Measurements from ENCODE around the gene CACNB4.

CACNB4 gene

GRCh38 chr2:151907286-151908203 lies 191.3 kb downstream of the CACNB4 start:
- H3K27me3 ChIP-seq (ENCODE audit: control insufficient read depth in 1 of 2, insufficient read depth in 1 of 2, low read length in 2 of 2), result no peaks in the 10 kb centered on the region
- H3K36me3 ChIP-seq (ENCODE audit: control insufficient read depth in 1 of 2, insufficient read depth in 2 of 2, low read depth in 1 of 2, low read length in 2 of 2), result no peaks in the 10 kb centered on the region
- no peak overlapping the region for H2AK5ac ChIP-seq (ENCODE audit: low read length, severe bottlenecking)
- H2AFZ ChIP-seq (ENCODE audit: low read depth, low read length), result no peak overlapping the region
- H3K9me3 ChIP-seq (ENCODE audit: control insufficient read depth, low read length), result no peaks in the 10 kb centered on the region
- H3K4me2 ChIP-seq (ENCODE audit: low read length, poor library complexity, severe bottlenecking), result no peak overlapping the region
- H3K27ac ChIP-seq (ENCODE audit: low read length, poor library complexity, severe bottlenecking), result no peak overlapping the region
- no peak overlapping the region for H3K9ac ChIP-seq (ENCODE audit: low read length)
- H3K18ac ChIP-seq (ENCODE audit: low read depth in 1 of 2, low read length in 2 of 2), result no peak overlapping the region
- H4K8ac ChIP-seq (ENCODE audit: low read length), result no peak overlapping the region
- DNase-seq, result no peak
- H3K23ac ChIP-seq (ENCODE audit: low read length in 2 of 2), result no peak overlapping the region
- no peak overlapping the region for H2BK5ac ChIP-seq (ENCODE audit: low read depth, low read length, poor library complexity, severe bottlenecking)
- H3K14ac ChIP-seq (ENCODE audit: low read length in 2 of 2), result no peak overlapping the region
- H3K79me1 ChIP-seq (replicated peaks; ENCODE audit: low read length, poor library complexity, severe bottlenecking), result no peaks in the 10 kb centered on the region
- H3K4me3 ChIP-seq (ENCODE audit: insufficient read depth in 1 of 2, low read depth in 1 of 2, low read length in 2 of 2), result no peak overlapping the region
- no peaks in the 10 kb centered on the region for H3K4me1 ChIP-seq (ENCODE audit: control insufficient read depth, insufficient read depth, low read depth, low read length)
- H2BK15ac ChIP-seq (ENCODE audit: low read depth, poor library complexity, severe bottlenecking), result no peak overlapping the region
- H2BK120ac ChIP-seq (ENCODE audit: low read depth, low read length), result no peak overlapping the region
- no peak overlapping the region for H3K4ac ChIP-seq (ENCODE audit: low read depth in 1 of 2, low read length in 2 of 2)
- WGBS, result 74% methylated on average over 5 of the region's 6 CpGs
- H2BK12ac ChIP-seq (ENCODE audit: low read length in 2 of 2), result no peak overlapping the region
- no peak overlapping the region for H4K91ac ChIP-seq (ENCODE audit: low read length)

DNA sequence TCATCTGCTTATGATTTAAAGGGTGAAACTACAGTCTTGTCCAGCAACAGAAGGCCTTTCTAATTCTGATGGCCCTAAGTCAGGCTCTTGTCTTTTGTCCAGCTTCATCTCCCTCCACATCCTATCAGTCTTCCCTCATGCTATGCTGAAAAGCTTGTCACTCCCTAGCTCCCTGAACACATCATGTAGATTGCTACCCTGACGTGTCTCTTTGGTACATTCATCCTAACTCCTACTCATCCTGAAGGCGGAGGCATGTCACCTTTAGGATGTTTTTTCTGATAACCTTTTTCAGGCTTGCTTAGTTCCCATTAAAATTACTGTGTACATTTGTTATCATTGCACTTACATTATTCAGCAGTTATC lies 192.2 kb downstream of the CACNB4 start:
- H3K4me1 ChIP-seq (ENCODE audit: control insufficient read depth, insufficient read depth, low read depth, low read length), result no peaks in the 10 kb centered on the region
- no peak overlapping the region for H4K91ac ChIP-seq (ENCODE audit: low read length)
- H2BK120ac ChIP-seq (ENCODE audit: low read depth, low read length), result no peak overlapping the region
- H2BK15ac ChIP-seq (ENCODE audit: low read depth, poor library complexity, severe bottlenecking), result no peak overlapping the region
- no peak overlapping the region for H3K27ac ChIP-seq (ENCODE audit: low read length, poor library complexity, severe bottlenecking)
- H3K9ac ChIP-seq (ENCODE audit: low read length), result no peak overlapping the region
- H3K27me3 ChIP-seq (ENCODE audit: control insufficient read depth in 1 of 2, insufficient read depth in 1 of 2, low read length in 2 of 2), result no peaks in the 10 kb centered on the region
- no peak overlapping the region for H4K8ac ChIP-seq (ENCODE audit: low read length)
- no peak overlapping the region for H3K4me2 ChIP-seq (ENCODE audit: low read length, poor library complexity, severe bottlenecking)
- no peak overlapping the region for H2BK5ac ChIP-seq (ENCODE audit: low read depth, low read length, poor library complexity, severe bottlenecking)
- no peaks in the 10 kb centered on the region for H3K79me1 ChIP-seq (replicated peaks; ENCODE audit: low read length, poor library complexity, severe bottlenecking)
- no peak overlapping the region for H3K4me3 ChIP-seq (ENCODE audit: insufficient read depth in 1 of 2, low read depth in 1 of 2, low read length in 2 of 2)
- no peak overlapping the region for H2AK5ac ChIP-seq (ENCODE audit: low read length, severe bottlenecking)
- DNase-seq, result no peak
- H3K23ac ChIP-seq (ENCODE audit: low read length in 2 of 2), result no peak overlapping the region
- H3K36me3 ChIP-seq (ENCODE audit: control insufficient read depth in 1 of 2, insufficient read depth in 2 of 2, low read depth in 1 of 2, low read length in 2 of 2), result no peaks in the 10 kb centered on the region
- 38% methylated on average over 1 of the region's 2 CpGs for WGBS
- no peak overlapping the region for H3K14ac ChIP-seq (ENCODE audit: low read length in 2 of 2)
- H2AFZ ChIP-seq (ENCODE audit: low read depth, low read length), result no peak overlapping the region
- no peak overlapping the region for H2BK12ac ChIP-seq (ENCODE audit: low read length in 2 of 2)
- no peak overlapping the region for H3K4ac ChIP-seq (ENCODE audit: low read depth in 1 of 2, low read length in 2 of 2)
- no peak overlapping the region for H3K18ac ChIP-seq (ENCODE audit: low read depth in 1 of 2, low read length in 2 of 2)
- no peaks in the 10 kb centered on the region for H3K9me3 ChIP-seq (ENCODE audit: control insufficient read depth, low read length)

GRCh38 chr2:151905963-151906632 lies 192.7 kb downstream of the CACNB4 start:
- H2BK120ac ChIP-seq (ENCODE audit: low read depth, low read length), result no peak overlapping the region
- no peak overlapping the region for H2BK12ac ChIP-seq (ENCODE audit: low read length in 2 of 2)
- H3K27ac ChIP-seq (ENCODE audit: low read length, poor library complexity, severe bottlenecking), result no peak overlapping the region
- no peak overlapping the region for H3K18ac ChIP-seq (ENCODE audit: low read depth in 1 of 2, low read length in 2 of 2)
- H3K4me1 ChIP-seq (ENCODE audit: control insufficient read depth, insufficient read depth, low read depth, low read length), result no peaks in the 10 kb centered on the region
- no peak overlapping the region for H4K91ac ChIP-seq (ENCODE audit: low read length)
- H3K9me3 ChIP-seq (ENCODE audit: control insufficient read depth, low read length), result no peaks in the 10 kb centered on the region
- H2BK15ac ChIP-seq (ENCODE audit: low read depth, poor library complexity, severe bottlenecking), result no peak overlapping the region
- H3K4ac ChIP-seq (ENCODE audit: low read depth in 1 of 2, low read length in 2 of 2), result no peak overlapping the region
- no peak overlapping the region for H2BK5ac ChIP-seq (ENCODE audit: low read depth, low read length, poor library complexity, severe bottlenecking)
- H3K23ac ChIP-seq (ENCODE audit: low read length in 2 of 2), result no peak overlapping the region
- DNase-seq, result no peak
- no peaks in the 10 kb centered on the region for H3K27me3 ChIP-seq (ENCODE audit: control insufficient read depth in 1 of 2, insufficient read depth in 1 of 2, low read length in 2 of 2)
- H3K36me3 ChIP-seq (ENCODE audit: control insufficient read depth in 1 of 2, insufficient read depth in 2 of 2, low read depth in 1 of 2, low read length in 2 of 2), result no peaks in the 10 kb centered on the region
- WGBS, result 88% methylated on average over 2 of the region's 2 CpGs
- no peak overlapping the region for H3K4me3 ChIP-seq (ENCODE audit: insufficient read depth in 1 of 2, low read depth in 1 of 2, low read length in 2 of 2)
- H3K9ac ChIP-seq (ENCODE audit: low read length), result no peak overlapping the region
- H3K4me2 ChIP-seq (ENCODE audit: low read length, poor library complexity, severe bottlenecking), result no peak overlapping the region
- H3K14ac ChIP-seq (ENCODE audit: low read length in 2 of 2), result no peak overlapping the region
- no peak overlapping the region for H2AFZ ChIP-seq (ENCODE audit: low read depth, low read length)
- no peaks in the 10 kb centered on the region for H3K79me1 ChIP-seq (replicated peaks; ENCODE audit: low read length, poor library complexity, severe bottlenecking)
- H2AK5ac ChIP-seq (ENCODE audit: low read length, severe bottlenecking), result no peak overlapping the region
- H4K8ac ChIP-seq (ENCODE audit: low read length), result no peak overlapping the region

DNA sequence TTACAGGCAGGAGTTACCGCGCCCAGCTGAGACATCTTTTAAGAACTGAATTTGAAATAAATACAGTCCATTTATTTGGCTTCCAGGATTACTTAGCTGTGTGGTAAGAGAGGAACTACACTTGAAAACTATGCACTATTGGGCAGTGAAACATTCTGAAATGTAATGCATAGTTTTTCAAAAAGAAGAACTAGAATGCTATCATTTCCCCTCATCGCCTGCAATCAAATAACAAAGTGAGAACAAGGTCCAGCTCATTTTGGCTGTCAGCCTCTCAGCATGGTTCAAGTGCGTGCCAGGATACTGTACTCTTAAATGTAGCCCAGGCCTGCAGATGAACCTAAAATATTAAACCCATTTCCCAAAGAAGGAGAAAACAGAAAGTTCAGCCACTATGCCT lies 194.0 kb downstream of the CACNB4 start:
- Histone ChIP-seq H2BK15ac (ENCODE audit: low read depth, poor library complexity, severe bottlenecking) (no peak overlapping the region), H2AK5ac (ENCODE audit: low read length, severe bottlenecking) (no peak overlapping the region), H3K27ac (ENCODE audit: low read length, poor library complexity, severe bottlenecking) (no peak overlapping the region), H3K79me1 (replicated peaks; ENCODE audit: low read length, poor library complexity, severe bottlenecking) (no peaks in the 10 kb centered on the region), H3K9ac (ENCODE audit: low read length) (no peak overlapping the region), H2BK120ac (ENCODE audit: low read depth, low read length) (no peak overlapping the region), H4K91ac (ENCODE audit: low read length) (no peak overlapping the region), H3K4me3 (ENCODE audit: insufficient read depth in 1 of 2, low read depth in 1 of 2, low read length in 2 of 2) (no peak overlapping the region), H3K4me1 (ENCODE audit: control insufficient read depth, insufficient read depth, low read depth, low read length) (no peaks in the 10 kb centered on the region), H3K18ac (ENCODE audit: low read depth in 1 of 2, low read length in 2 of 2) (no peak overlapping the region), H3K27me3 (ENCODE audit: control insufficient read depth in 1 of 2, insufficient read depth in 1 of 2, low read length in 2 of 2) (peaks cover 0 to 3% of the 10 kb centered on the region in 2 experiments), H3K4me2 (ENCODE audit: low read length, poor library complexity, severe bottlenecking) (no peak overlapping the region), H3K23ac (ENCODE audit: low read length in 2 of 2) (no peak overlapping the region), H2AFZ (ENCODE audit: low read depth, low read length) (no peak overlapping the region), H3K36me3 (ENCODE audit: control insufficient read depth in 1 of 2, insufficient read depth in 2 of 2, low read depth in 1 of 2, low read length in 2 of 2) (no peaks in the 10 kb centered on the region), H3K4ac (ENCODE audit: low read depth in 1 of 2, low read length in 2 of 2) (no peak overlapping the region), H3K9me3 (ENCODE audit: control insufficient read depth, low read length) (no peaks in the 10 kb centered on the region), H4K8ac (ENCODE audit: low read length) (no peak overlapping the region), H3K14ac (ENCODE audit: low read length in 2 of 2) (no peak overlapping the region), H2BK12ac (ENCODE audit: low read length in 2 of 2) (no peak overlapping the region), H2BK5ac (ENCODE audit: low read depth, low read length, poor library complexity, severe bottlenecking) (no peak overlapping the region)
- no peak for DNase-seq
- WGBS, result 98% methylated on average over 4 of the region's 4 CpGs

Data from mesenchymal stem cell (in vitro differentiated cells and primary cell).